NCI-H82 treated with DMSO at 0.1 percent for 48 hours (cell line): ENCODE results near the gene SIK3.
"Not testable (repeated sequence)": the region's sequence is repeated elsewhere in the genome, so short reads cannot be mapped to it uniquely, and the experiment has no call there.

Source experiments
- DNase-seq: peaks from one replicate; lab custom pipeline; 2025; ENCODE audit not compliant: unreplicated experiment; lab: John Stamatoyannopoulos, UW

SIK3 gene

GRCh38 chr11:116844722-116845121 lies 253.5 kb downstream of the SIK3 start:
- no peak for DNase-seq

- DNase-seq: no peak
These were observed 254.6 kb downstream of the SIK3 start for GRCh38 chr11:116843661-116844060.

- no peak for DNase-seq
These were observed 255.3 kb downstream of the SIK3 start for GRCh38 chr11:116842909-116843308.

GRCh38 chr11:116842117-116842516 lies 256.1 kb downstream of the SIK3 start:
- no peak for DNase-seq

GRCh38 chr11:116840746-116841296 lies 257.4 kb downstream of the SIK3 start:
- DNase-seq: no peak

GRCh38 chr11:116840224-116840745 lies 257.9 kb downstream of the SIK3 start:
- DNase-seq: no peak

GRCh38 chr11:116838321-116839084 lies 259.7 kb downstream of the SIK3 start:
- no peak for DNase-seq

- no peak for DNase-seq
These were observed 260.8 kb downstream of the SIK3 start, which contains the start of gene APOA1 for GRCh38 chr11:116837231-116838091. Gene APOA1, minus strand, starts transcription at chr11:116837622. Its CDS starts 235 bp downstream, at chr11:116837387.

GRCh38 chr11:116836632-116836991 lies 261.6 kb downstream of the SIK3 start:
- no peak for DNase-seq

- peak; percentile 57 for DNase-seq
These were observed 262.2 kb downstream of the SIK3 start for GRCh38 chr11:116835791-116836631.

- DNase-seq: no peak
These were observed 263.0 kb downstream of the SIK3 start for GRCh38 chr11:116835042-116835772.

- DNase-seq: not testable (repeated sequence)
These were observed 263.6 kb downstream of the SIK3 start for GRCh38 chr11:116834535-116835041.

GRCh38 chr11:116833816-116834534 lies 264.3 kb downstream of the SIK3 start:
- no peak for DNase-seq

- DNase-seq: no peak
These were observed 264.8 kb downstream of the SIK3 start for GRCh38 chr11:116833491-116833815.

GRCh38 chr11:116832350-116833290 lies 265.6 kb downstream of the SIK3 start:
- DNase-seq: no peak

GRCh38 chr11:116831790-116832349 lies 266.4 kb downstream of the SIK3 start:
- no peak for DNase-seq

- DNase-seq: no peak
These were observed 267.9 kb downstream of the SIK3 start for GRCh38 chr11:116830184-116830912.
